Measurements from ENCODE around the gene PXYLP1. TPM values are rescaled to one million over a fixed set of nuclear protein-coding genes. Genes with fewer than 3 reads are reported as not detected.

The PXYLP1 gene
- total and polyA plus RNA-seq, 2 of the 8 experiments (the other 6 are each of a cell fraction or from before 2014, with no cell fraction given) = 19.4 to 20.6 TPM

DNA sequence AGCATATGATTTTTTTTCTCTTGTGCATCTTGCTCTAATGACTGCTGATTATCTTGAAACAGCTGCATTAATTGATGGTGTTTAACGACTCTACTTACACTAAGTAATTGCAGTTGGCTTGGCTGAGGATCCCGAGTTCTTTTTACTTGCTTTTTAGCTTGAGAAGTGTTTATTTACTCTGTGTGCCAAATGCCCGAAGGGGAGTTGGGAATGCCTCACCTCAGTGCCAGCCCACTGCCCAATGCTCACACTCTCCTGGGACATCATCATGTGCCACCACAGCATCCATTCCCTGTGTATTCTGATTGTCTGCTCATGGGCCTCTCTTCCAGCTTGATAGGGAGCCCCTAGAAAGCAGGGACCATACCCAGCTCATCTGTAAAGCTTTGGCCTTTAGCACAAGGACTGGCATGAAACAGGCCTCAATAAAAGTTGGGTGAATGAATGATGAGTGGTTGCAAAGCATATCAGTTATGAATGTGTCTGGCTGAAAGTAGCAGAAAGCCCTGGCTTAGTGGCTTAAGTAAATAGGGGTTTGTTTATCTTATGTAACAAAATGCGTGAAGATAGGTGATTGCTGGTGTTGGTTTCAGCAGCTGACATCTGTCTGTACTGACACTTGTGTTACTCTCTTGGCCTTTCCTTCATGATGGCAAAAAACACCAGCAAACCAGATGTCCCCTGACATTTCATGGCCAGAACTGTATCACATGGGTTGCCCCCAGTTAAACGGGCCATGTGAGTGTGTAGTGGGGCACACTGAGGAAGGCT lies 8.1 kb downstream of the PXYLP1 start (continued):
- no peak for TF ChIP-seq RNF2 (IDR thresholded peaks at IDR 0.05; ENCODE audit: borderline replicate concordance, low read depth, low read length, missing control alignments, poor library complexity, severe bottlenecking)
- no peak for TF ChIP-seq TEAD4 (IDR thresholded peaks at IDR 0.05; ENCODE audit: low read depth, low read length)
- TF ChIP-seq, protein P1, sequence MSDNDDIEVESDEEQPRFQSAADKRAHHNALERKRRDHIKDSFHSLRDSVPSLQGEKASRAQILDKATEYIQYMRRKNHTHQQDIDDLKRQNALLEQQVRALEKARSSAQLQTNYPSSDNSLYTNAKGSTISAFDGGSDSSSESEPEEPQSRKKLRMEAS (IDR thresholded peaks at IDR 0.05) = no peak
- TF ChIP-seq BACH1 (IDR thresholded peaks at IDR 0.05; ENCODE audit: low read length) = no peak
